ENCODE results near the gene FLT3. TPM values are rescaled to one million over a fixed set of nuclear protein-coding genes. Genes with fewer than 3 reads are reported as not detected.

Gene FLT3
- total RNA-seq, 2 donors from 2014 or later: 0.27 to 2.4 TPM

GRCh38 chr13:28099396-28100149 is 803 bp downstream of the FLT3 start:
- no peak overlapping the region for H3K27ac ChIP-seq
- intact Hi-C loops (cut with DNase I): no loop called here
- H3K9me3 ChIP-seq: no peaks in the 10 kb centered on the region
- H3K36me3 ChIP-seq: no peaks in the 10 kb centered on the region
- TF ChIP-seq POLR2A (IDR thresholded peaks at IDR 0.05) (no peak), POLR2AphosphoS5 (IDR thresholded peaks at IDR 0.05) (no peak), CTCF (IDR thresholded peaks at IDR 0.05) (no peak)
- no peak for DNase-seq (ENCODE audit: low spot score)
- WGBS: 16% methylated on average over 35 of the region's 35 CpGs
- H3K4me3 ChIP-seq: peak overlapping the region; percentile 9 to 23
- no peaks in the 10 kb centered on the region for H3K4me1 ChIP-seq (replicated peaks)
- peaks cover 26% of the 10 kb centered on the region for H3K27me3 ChIP-seq (replicated peaks; ENCODE audit: insufficient read depth)

- intact Hi-C loops (cut with DNase I): no loop called here
These were observed 2.9 kb downstream of the FLT3 start for GRCh38 chr13:28097503-28097902.

GRCh38 chr13:28094306-28094705 is 6.1 kb downstream of the FLT3 start:
- Histone ChIP-seq H3K4me1 (replicated peaks) (no peaks in the 10 kb centered on the region), H3K36me3 (no peaks in the 10 kb centered on the region), H3K9me3 (no peaks in the 10 kb centered on the region), H3K4me3 (no peak overlapping the region), H3K27me3 (replicated peaks; ENCODE audit: insufficient read depth) (peaks cover 7% of the 10 kb centered on the region), H3K27ac (no peak overlapping the region)
- intact Hi-C loops (cut with DNase I): no loop called here
- TF ChIP-seq POLR2A (IDR thresholded peaks at IDR 0.05): no peak
- no peak for TF ChIP-seq CTCF (IDR thresholded peaks at IDR 0.05)
- no peak for TF ChIP-seq POLR2AphosphoS5 (IDR thresholded peaks at IDR 0.05)
- no peak for DNase-seq (ENCODE audit: low spot score)
- 39% methylated on average over 4 of the region's 4 CpGs for WGBS

More at GRCh38 chr13:28097503-28097902, 2.9 kb downstream of the FLT3 start:
- Histone ChIP-seq H3K4me3 (no peak overlapping the region), H3K27me3 (replicated peaks; ENCODE audit: insufficient read depth) (peaks cover 19% of the 10 kb centered on the region), H3K27ac (no peak overlapping the region), H3K4me1 (replicated peaks) (no peaks in the 10 kb centered on the region), H3K36me3 (no peaks in the 10 kb centered on the region), H3K9me3 (no peaks in the 10 kb centered on the region)
- 49% methylated on average over 3 of the region's 3 CpGs for WGBS
- TF ChIP-seq POLR2AphosphoS5 (IDR thresholded peaks at IDR 0.05) (no peak), CTCF (IDR thresholded peaks at IDR 0.05) (no peak), POLR2A (IDR thresholded peaks at IDR 0.05) (no peak)
- no peak for DNase-seq (ENCODE audit: low spot score)

- no peak overlapping the region for H3K4me3 ChIP-seq
- 28% methylated on average over 5 of the region's 5 CpGs for WGBS
- peaks cover 2% of the 10 kb centered on the region for H3K27me3 ChIP-seq (replicated peaks; ENCODE audit: insufficient read depth)
- TF ChIP-seq POLR2AphosphoS5 (IDR thresholded peaks at IDR 0.05): no peak
- no peak for TF ChIP-seq CTCF (IDR thresholded peaks at IDR 0.05)
- no peak for TF ChIP-seq POLR2A (IDR thresholded peaks at IDR 0.05)
- H3K9me3 ChIP-seq: no peaks in the 10 kb centered on the region
- no peaks in the 10 kb centered on the region for H3K36me3 ChIP-seq
- no peaks in the 10 kb centered on the region for H3K4me1 ChIP-seq (replicated peaks)
- intact Hi-C loops (cut with DNase I): no loop called here
- no peak for DNase-seq (ENCODE audit: low spot score)
- H3K27ac ChIP-seq: no peak overlapping the region
These were observed 6.5 kb downstream of the FLT3 start for GRCh38 chr13:28093881-28094280.

GRCh38 chr13:28092431-28092830 is 7.9 kb downstream of the FLT3 start:
- Histone ChIP-seq H3K36me3 (no peaks in the 10 kb centered on the region), H3K9me3 (no peaks in the 10 kb centered on the region), H3K4me3 (no peak overlapping the region), H3K27ac (no peak overlapping the region), H3K27me3 (replicated peaks; ENCODE audit: insufficient read depth) (no peaks in the 10 kb centered on the region), H3K4me1 (replicated peaks) (no peaks in the 10 kb centered on the region)
- TF ChIP-seq POLR2AphosphoS5 (IDR thresholded peaks at IDR 0.05) (no peak), POLR2A (IDR thresholded peaks at IDR 0.05) (no peak), CTCF (IDR thresholded peaks at IDR 0.05) (no peak)
- no peak for DNase-seq (ENCODE audit: low spot score)
- intact Hi-C loops (cut with DNase I): no loop called here
- WGBS: 70% methylated on average over 2 of the region's 2 CpGs
